GM12878 (cell line): ENCODE measurements around the gene YIF1A. TPM values are rescaled to one million over a fixed set of nuclear protein-coding genes. Genes with fewer than 3 reads are reported as not detected.

Experiments
- ATAC-seq: fragments of 200-7000 bp; cut with Tn5 transposase; 3 replicates; pipeline ENCODE4 v1.9.1; 2020; ENCODE audit warnings: mild to moderate bottlenecking, moderate library complexity
- BruUV-seq: library from RNA; stranded (reverse); fragments of 400-500 nt; replicated peaks from 2 replicates; lab custom pipeline; 2021; lab: Mats Ljungman, UMichigan
- CTCF ChIA-PET: fragments of 300-600 bp; sonication (Branson Sonifier 250); formaldehyde crosslinking; extraction: SDS; loops from one replicate; lab custom pipeline; 2021; ENCODE audit warnings: inconsistent platforms; lab: Yijun Ruan, JAX
- POLR2A ChIA-PET: fragments of 350-600 bp; formaldehyde crosslinking; extraction: SDS; loops from one replicate; lab custom pipeline; 2021; ENCODE audit warnings: inconsistent platforms; lab: Charles Lee
- RAD21 ChIA-PET: fragments of 300-600 bp; sonication (Branson Sonifier 250); formaldehyde crosslinking; loops from one replicate; lab custom pipeline; 2023; ENCODE audit warnings: antibody characterized with exemption; ENCODE audit not compliant: unreplicated experiment; lab: Charles Lee
- SMC1A ChIA-PET: fragments of 300-600 bp; sonication (Branson Sonifier 250); formaldehyde crosslinking; loops from one replicate; lab custom pipeline; 2023; ENCODE audit not compliant: unreplicated experiment, uncharacterized antibody; lab: Charles Lee
- DNase-seq: peaks from one replicate; pipeline ENCODE4 v3.0.0-alpha.2; 2011; ENCODE audit warnings: low read depth, low spot score
- FAIRE-seq: peaks from 3 replicates; lab custom pipeline; 2011; peaks lifted over from hg19 to GRCh38; lab: Jason Lieb, UNC
- H2AFZ ChIP-seq: 2 replicates; pipeline ENCODE4 v1.6.0; 2011; ENCODE audit warnings: low read depth, low read length, control low read depth; ENCODE audit not compliant: control insufficient read depth
- H3K27ac ChIP-seq: 2 replicates; pipeline ENCODE4 v1.5.1; 2011; ENCODE audit warnings: control low read depth; ENCODE audit not compliant: control insufficient read depth, insufficient read depth
- H3K27me3 ChIP-seq, 2 experiments: replicated peaks in 1 of 2; 2 replicates each; pipeline versions ENCODE4 v1.6.0 to v1.6.1; 2011; ENCODE audit warnings: low read length in 1 of 2; ENCODE audit not compliant: control insufficient read depth in 2 of 2, insufficient read depth in 2 of 2
- H3K36me3 ChIP-seq, 2 experiments: 2 replicates each; pipeline ENCODE4 v1.5.1; 2011; ENCODE audit warnings: low read length in 1 of 2; ENCODE audit not compliant: control insufficient read depth in 2 of 2, insufficient read depth in 2 of 2
- H3K4me1 ChIP-seq: 2 replicates; pipeline ENCODE4 v1.6.1; 2011; ENCODE audit warnings: mild to moderate bottlenecking, low read length, moderate library complexity, mixed read lengths; ENCODE audit not compliant: control insufficient read depth, insufficient read depth
- H3K4me2 ChIP-seq: 2 replicates; pipeline ENCODE4 v1.6.0; 2011; ENCODE audit warnings: control low read depth; ENCODE audit not compliant: control insufficient read depth, insufficient read depth
- H3K4me3 ChIP-seq: fragments of 200-600 bp; sonication (generic); 2 replicates; pipeline ENCODE4 v1.5.1; 2016
- H3K79me2 ChIP-seq: 2 replicates; pipeline ENCODE4 v1.6.0; 2011; ENCODE audit warnings: low read length; ENCODE audit not compliant: control insufficient read depth, insufficient read depth
- H3K9ac ChIP-seq: 2 replicates; pipeline ENCODE4 v1.8.0; 2011; ENCODE audit warnings: low read length, control low read depth, mixed read lengths; ENCODE audit not compliant: control insufficient read depth, insufficient read depth
- H3K9me3 ChIP-seq: replicated peaks from 3 replicates; pipeline ENCODE4 v1.5.1; 2011; ENCODE audit warnings: mild to moderate bottlenecking, low read length; ENCODE audit not compliant: control insufficient read depth, insufficient read depth
- H4K20me1 ChIP-seq: 2 replicates; pipeline ENCODE4 v1.6.0; 2011; ENCODE audit not compliant: control insufficient read depth, insufficient read depth
- BACH1 ChIP-seq: fragments of 450-650 bp; IDR thresholded peaks from 2 replicates; pipeline ENCODE4 v1.6.1; 2017; ENCODE audit warnings: mild to moderate bottlenecking, borderline replicate concordance
- CBFB ChIP-seq: IDR thresholded peaks from 2 replicates; pipeline ENCODE4 v1.6.1; 2016; ENCODE audit warnings: antibody characterized with exemption, low read depth
- CREB1 ChIP-seq: IDR thresholded peaks from 2 replicates; pipeline ENCODE4 v1.6.1; 2012; ENCODE audit warnings: low read depth, mild to moderate bottlenecking, inconsistent platforms
- FOXK2 ChIP-seq: fragments of 450-650 bp; IDR thresholded peaks from 2 replicates; pipeline ENCODE4 v1.6.1; 2017; ENCODE audit warnings: mild to moderate bottlenecking, moderate library complexity
- IKZF1 ChIP-seq: fragments of 450-650 bp; conservative IDR thresholded peaks from 2 replicates; pipeline ENCODE4 v1.6.1; 2017; ENCODE audit warnings: antibody characterized with exemption, mild to moderate bottlenecking
- IKZF2 ChIP-seq, 2 experiments: fragments of 450-650 bp; IDR thresholded peaks; 2 replicates each; pipeline ENCODE4 v1.6.1; 2017; ENCODE audit warnings: mild to moderate bottlenecking in 2 of 2, moderate library complexity in 2 of 2
- NFYA ChIP-seq: IDR thresholded peaks from 2 replicates; pipeline ENCODE4 v1.6.1; 2011; ENCODE audit warnings: low read depth, mild to moderate bottlenecking, low read length, improper control_type of control experiment, borderline replicate concordance
- NR2C1 ChIP-seq: fragments of 450-650 bp; IDR thresholded peaks from 2 replicates; pipeline ENCODE4 v1.6.1; 2017; ENCODE audit warnings: antibody characterized with exemption, mild to moderate bottlenecking, moderate library complexity
- NRF1 ChIP-seq: conservative IDR thresholded peaks from 2 replicates; pipeline ENCODE4 v1.6.1; 2011; ENCODE audit warnings: mild to moderate bottlenecking, low read depth, low read length, improper control_type of control experiment
- POLR2A ChIP-seq: IDR thresholded peaks from 2 replicates; pipeline ENCODE4 v1.6.1; 2011; ENCODE audit warnings: low read depth, mild to moderate bottlenecking, low read length
- RBBP5 ChIP-seq: fragments of 200-600 bp; sonication (generic); conservative IDR thresholded peaks from 2 replicates; pipeline ENCODE4 v1.6.1; 2016
- STAT3 ChIP-seq: IDR thresholded peaks from 2 replicates; pipeline ENCODE4 v1.6.1; 2011; ENCODE audit warnings: low read depth, low read length, improper control_type of control experiment
- TAF1 ChIP-seq: IDR thresholded peaks from 2 replicates; pipeline ENCODE4 v1.6.1; 2011; ENCODE audit warnings: mild to moderate bottlenecking, low read depth, low read length, borderline replicate concordance
- TCF7 ChIP-seq: IDR thresholded peaks from 2 replicates; pipeline ENCODE4 v1.6.1; 2014; ENCODE audit warnings: antibody characterized with exemption, borderline replicate concordance
- ZNF622 ChIP-seq: fragments of 450-650 bp; IDR thresholded peaks from 2 replicates; pipeline ENCODE4 v1.6.1; 2017; ENCODE audit warnings: mild to moderate bottlenecking, inconsistent platforms
- WGBS: methylation state at CpG from one replicate; pipeline ENCODE4 v1.1.6; 2016; ENCODE audit warnings: low lambda C conversion rate; ENCODE audit not compliant: insufficient replicate concordance, insufficient coverage; ENCODE audit errors: missing lambda C conversion rate; 5-methylcytosine and 5-hydroxymethylcytosine counted together
- in situ Hi-C: fragments of 300-500 bp; cut with MboI; formaldehyde crosslinking; loops from 9 replicates; pipeline ENCODE4 v1.14.3; 2018; ENCODE audit warnings: mixed read lengths
- intact Hi-C: fragments of 100-400 bp; cut with micrococcal nuclease; formaldehyde crosslinking; loops from one replicate; pipeline ENCODE4 v1.14.2; 2022; ENCODE audit not compliant: unreplicated experiment
- polyA plus RNA-seq, 11 experiments: library from polyadenylated mRNA; depleted of rRNA in 4 of 11; unstranded in 6 of 11; stranded (reverse) in 5 of 11; fragments of >200 nt; fragmentation: Nextera tagmentation in 4 of 11; fragmentation: Illumina TruSeq in 1 of 11; extraction: Ambion mirVana in 4 of 11; extraction: Trizol in 1 of 11; gene quantifications; 1 replicate in 1 of 11; 2 replicates in 10 of 11; pipeline versions ENCODE4 v1.2.1 to v1.2.3, GENCODE V29; 2011 to 2016; ENCODE audit warnings: inconsistent platforms in 2 of 11, missing spikeins in 2 of 11, low read depth in 1 of 11
- total RNA-seq, 4 experiments: library from RNA; depleted of rRNA in 3 of 4; stranded (reverse); fragments of >200 nt in 3 of 4; fragmentation: Illumina TruSeq in 1 of 4; extraction: Trizol in 1 of 4; gene quantifications; 2 replicates each; pipeline versions ENCODE4 v1.2.1 to v1.2.3, GENCODE V29; 2013 to 2021
- TF ChIP-seq, protein P1 (sequence below): IDR thresholded peaks from 2 replicates; pipeline ENCODE4 v1.6.1; 2011; ENCODE audit warnings: low read depth, mild to moderate bottlenecking, low read length, moderate library complexity, borderline replicate concordance; ENCODE audit errors: extremely low read depth
- TF ChIP-seq, protein P2 (sequence below): IDR thresholded peaks from 2 replicates; pipeline ENCODE4 v1.6.1; 2011; ENCODE audit warnings: borderline replicate concordance, low read depth, mild to moderate bottlenecking, moderate library complexity, low read length; ENCODE audit not compliant: insufficient read depth, poor library complexity, severe bottlenecking
- TF ChIP-seq, protein P3 (sequence below): fragments of 450-650 bp; IDR thresholded peaks from 2 replicates; pipeline ENCODE4 v1.6.1; 2016; ENCODE audit warnings: mild to moderate bottlenecking
- TF ChIP-seq, protein P4 (sequence below): fragments of 150-350 bp; IDR thresholded peaks from 2 replicates; pipeline ENCODE4 v1.6.1; 2016; ENCODE audit warnings: low read depth, low read length

The YIF1A gene
- total and polyA plus RNA-seq, 10 of the 15 experiments (the other 5 are each of a cell fraction or from before 2014, with no cell fraction given), result 6.6 to 128 (median 71.7) TPM

DNA sequence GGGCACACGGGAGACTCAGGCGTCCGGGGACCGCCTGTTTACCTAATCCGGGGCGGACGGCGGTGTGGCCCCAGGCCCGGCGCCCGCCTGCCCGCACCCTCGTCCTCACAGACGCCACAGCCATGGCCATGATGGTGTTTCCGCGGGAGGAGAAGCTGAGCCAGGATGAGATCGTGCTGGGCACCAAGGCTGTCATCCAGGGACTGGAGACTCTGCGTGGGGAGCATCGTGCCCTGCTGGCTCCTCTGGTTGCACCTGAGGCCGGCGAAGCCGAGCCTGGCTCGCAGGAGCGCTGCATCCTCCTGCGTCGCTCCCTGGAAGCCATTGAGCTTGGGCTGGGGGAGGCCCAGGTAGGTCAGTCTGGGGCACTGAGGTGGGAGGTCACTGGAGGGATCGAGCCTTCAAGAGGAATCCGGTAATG lies 30.5 kb downstream of the YIF1A start:
- Histone ChIP-seq H3K9ac (peak overlapping the region; percentile 92), H3K4me3 (peak overlapping the region; percentile 81), H3K27me3 (no peaks in the 10 kb centered on the region), H3K9me3 (no peaks in the 10 kb centered on the region), H3K79me2 (peaks cover 19% of the 10 kb centered on the region), H4K20me1 (no peaks in the 10 kb centered on the region), H2AFZ (peak overlapping the region; percentile 84), H3K4me2 (peak overlapping the region; percentile 92), H3K4me1 (peaks cover 7% of the 10 kb centered on the region), H3K27ac (peak overlapping the region; percentile 95), H3K36me3 (peaks cover 11 to 20% of the 10 kb centered on the region in 2 experiments)
- SMC1A ChIA-PET, result interaction anchor here (1.0 to 1.4 kb wide), 2 partner anchors 10 to 36 kb away, joined by 3 to 5 read pairs; partner anchors contain the start of gene RAB1B
- ATAC-seq, result no peak; the same call in 1 of the 3 replicates
- FAIRE-seq, result no peak
- intact Hi-C loops, result loop anchor here (2.0 kb wide), 1 partner anchor 122 kb away; no protein-coding TSS in a partner anchor
- no TSS peak for BruUV-seq
- WGBS, result 12% methylated on average over 25 of the region's 28 CpGs
- CTCF ChIA-PET, result interaction anchor here (0.7 to 2.3 kb wide), 11 partner anchors 12 to 374 kb away, joined by 3 to 11 read pairs (median 3); partner anchors contain the start of gene CNIH2
- in situ Hi-C loops, result no loop called here
- RAD21 ChIA-PET, result interaction anchor here (0.6 to 1.6 kb wide), 3 partner anchors 77 to 283 kb away, joined by 3 to 6 read pairs (median 4); no protein-coding TSS in a partner anchor
- DNase-seq, result no peak
- POLR2A ChIA-PET, result interaction anchor here (1.0 to 1.3 kb wide), 2 partner anchors 122 to 132 kb away, joined by 3 to 6 read pairs; no protein-coding TSS in a partner anchor
- TF ChIP-seq NFYA (no peak), NRF1 (no peak), CBFB (no peak), TCF7 (no peak), IKZF2 (IDR thresholded peaks at IDR 0.05) (0 out of 4 replicates have a peak, but pooled peaks of 1 of the 2 experiments have one; percentile 8), NR2C1 (no peak), BACH1 (0 out of 2 replicates have a peak, but pooled peaks have one; percentile 61), POLR2A (peak; percentile 51; the same call in 1 of the 2 replicates), TAF1 (0 out of 2 replicates have a peak, but pooled peaks have one; percentile 19), STAT3 (no peak), ZNF622 (no peak), FOXK2 (0 out of 2 replicates have a peak, but pooled peaks have one; percentile 27), IKZF1 (0 out of 2 replicates have a peak, but pooled peaks have one; percentile 3), RBBP5 (no peak), CREB1 (no peak)
- TF ChIP-seq, protein P1, sequence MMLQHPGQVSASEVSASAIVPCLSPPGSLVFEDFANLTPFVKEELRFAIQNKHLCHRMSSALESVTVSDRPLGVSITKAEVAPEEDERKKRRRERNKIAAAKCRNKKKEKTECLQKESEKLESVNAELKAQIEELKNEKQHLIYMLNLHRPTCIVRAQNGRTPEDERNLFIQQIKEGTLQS, result no peak
- TF ChIP-seq, protein P2, sequence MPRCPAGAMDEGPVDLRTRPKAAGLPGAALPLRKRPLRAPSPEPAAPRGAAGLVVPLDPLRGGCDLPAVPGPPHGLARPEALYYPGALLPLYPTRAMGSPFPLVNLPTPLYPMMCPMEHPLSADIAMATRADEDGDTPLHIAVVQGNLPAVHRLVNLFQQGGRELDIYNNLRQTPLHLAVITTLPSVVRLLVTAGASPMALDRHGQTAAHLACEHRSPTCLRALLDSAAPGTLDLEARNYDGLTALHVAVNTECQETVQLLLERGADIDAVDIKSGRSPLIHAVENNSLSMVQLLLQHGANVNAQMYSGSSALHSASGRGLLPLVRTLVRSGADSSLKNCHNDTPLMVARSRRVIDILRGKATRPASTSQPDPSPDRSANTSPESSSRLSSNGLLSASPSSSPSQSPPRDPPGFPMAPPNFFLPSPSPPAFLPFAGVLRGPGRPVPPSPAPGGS, result no peak
- TF ChIP-seq, protein P3, sequence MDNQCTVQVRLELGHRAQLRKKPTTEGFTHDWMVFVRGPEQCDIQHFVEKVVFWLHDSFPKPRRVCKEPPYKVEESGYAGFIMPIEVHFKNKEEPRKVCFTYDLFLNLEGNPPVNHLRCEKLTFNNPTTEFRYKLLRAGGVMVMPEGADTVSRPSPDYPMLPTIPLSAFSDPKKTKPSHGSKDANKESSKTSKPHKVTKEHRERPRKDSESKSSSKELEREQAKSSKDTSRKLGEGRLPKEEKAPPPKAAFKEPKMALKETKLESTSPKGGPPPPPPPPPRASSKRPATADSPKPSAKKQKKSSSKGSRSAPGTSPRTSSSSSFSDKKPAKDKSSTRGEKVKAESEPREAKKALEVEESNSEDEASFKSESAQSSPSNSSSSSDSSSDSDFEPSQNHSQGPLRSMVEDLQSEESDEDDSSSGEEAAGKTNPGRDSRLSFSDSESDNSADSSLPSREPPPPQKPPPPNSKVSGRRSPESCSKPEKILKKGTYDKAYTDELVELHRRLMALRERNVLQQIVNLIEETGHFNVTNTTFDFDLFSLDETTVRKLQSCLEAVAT, result peak; percentile 7; the same call in 1 of the 2 replicates
- TF ChIP-seq, protein P4, sequence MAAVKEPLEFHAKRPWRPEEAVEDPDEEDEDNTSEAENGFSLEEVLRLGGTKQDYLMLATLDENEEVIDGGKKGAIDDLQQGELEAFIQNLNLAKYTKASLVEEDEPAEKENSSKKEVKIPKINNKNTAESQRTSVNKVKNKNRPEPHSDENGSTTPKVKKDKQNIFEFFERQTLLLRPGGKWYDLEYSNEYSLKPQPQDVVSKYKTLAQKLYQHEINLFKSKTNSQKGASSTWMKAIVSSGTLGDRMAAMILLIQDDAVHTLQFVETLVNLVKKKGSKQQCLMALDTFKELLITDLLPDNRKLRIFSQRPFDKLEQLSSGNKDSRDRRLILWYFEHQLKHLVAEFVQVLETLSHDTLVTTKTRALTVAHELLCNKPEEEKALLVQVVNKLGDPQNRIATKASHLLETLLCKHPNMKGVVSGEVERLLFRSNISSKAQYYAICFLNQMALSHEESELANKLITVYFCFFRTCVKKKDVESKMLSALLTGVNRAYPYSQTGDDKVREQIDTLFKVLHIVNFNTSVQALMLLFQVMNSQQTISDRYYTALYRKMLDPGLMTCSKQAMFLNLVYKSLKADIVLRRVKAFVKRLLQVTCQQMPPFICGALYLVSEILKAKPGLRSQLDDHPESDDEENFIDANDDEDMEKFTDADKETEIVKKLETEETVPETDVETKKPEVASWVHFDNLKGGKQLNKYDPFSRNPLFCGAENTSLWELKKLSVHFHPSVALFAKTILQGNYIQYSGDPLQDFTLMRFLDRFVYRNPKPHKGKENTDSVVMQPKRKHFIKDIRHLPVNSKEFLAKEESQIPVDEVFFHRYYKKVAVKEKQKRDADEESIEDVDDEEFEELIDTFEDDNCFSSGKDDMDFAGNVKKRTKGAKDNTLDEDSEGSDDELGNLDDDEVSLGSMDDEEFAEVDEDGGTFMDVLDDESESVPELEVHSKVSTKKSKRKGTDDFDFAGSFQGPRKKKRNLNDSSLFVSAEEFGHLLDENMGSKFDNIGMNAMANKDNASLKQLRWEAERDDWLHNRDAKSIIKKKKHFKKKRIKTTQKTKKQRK, result no peak
